Eye (tissue), 1 donor: Measurements from ENCODE around the gene ATP6V1G2.
"Not testable (repeated sequence)": the region's sequence is repeated elsewhere in the genome, so short reads cannot be mapped to it uniquely, and the experiment has no call there.

ENCODE experiments used
- DNase-seq: peaks from one replicate; pipeline ENCODE4 v3.0.0-alpha.2; 2015

ATP6V1G2 gene

GRCh38 chr6:31575335-31575901 lies 29.0 kb upstream of the ATP6V1G2 start, which contains the start of gene TNF:
Gene TNF, plus strand, starts transcription at chr6:31575565. Its CDS starts 177 bp downstream, at chr6:31575742.
- DNase-seq = no peak

GRCh38 chr6:31574106-31575061 lies 28.0 kb upstream of the ATP6V1G2 start:
- no peak for DNase-seq

- no peak for DNase-seq
These were observed 27.1 kb upstream of the ATP6V1G2 start for GRCh38 chr6:31573239-31574105.

- DNase-seq = no peak
These were observed 25.9 kb upstream of the ATP6V1G2 start, which contains the start of gene LTA for GRCh38 chr6:31572041-31572911. Gene LTA, plus strand, starts transcription at chr6:31572289. Its CDS starts 454 bp downstream, at chr6:31572743.

- DNase-seq = no peak
These were observed 23.6 kb upstream of the ATP6V1G2 start for GRCh38 chr6:31569861-31570536.

GRCh38 chr6:31568537-31568961 lies 22.1 kb upstream of the ATP6V1G2 start:
- DNase-seq = no peak

GRCh38 chr6:31567531-31568370 lies 21.3 kb upstream of the ATP6V1G2 start:
- DNase-seq = no peak

GRCh38 chr6:31560697-31561058 lies 14.3 kb upstream of the ATP6V1G2 start:
- no peak for DNase-seq

- no peak for DNase-seq
These were observed 13.7 kb upstream of the ATP6V1G2 start for GRCh38 chr6:31559958-31560696.

- DNase-seq = no peak
These were observed 13.2 kb upstream of the ATP6V1G2 start for GRCh38 chr6:31559606-31559957.

GRCh38 chr6:31558631-31559500 lies 12.5 kb upstream of the ATP6V1G2 start:
- DNase-seq = no peak

GRCh38 chr6:31558318-31558625 lies 11.9 kb upstream of the ATP6V1G2 start:
- no peak for DNase-seq

- DNase-seq = no peak
These were observed 11.3 kb upstream of the ATP6V1G2 start for GRCh38 chr6:31557443-31558317.

- no peak for DNase-seq
These were observed 9.9 kb upstream of the ATP6V1G2 start for GRCh38 chr6:31556307-31556706.

GRCh38 chr6:31551371-31551770 lies 5.0 kb upstream of the ATP6V1G2 start:
- DNase-seq = not testable (repeated sequence)

- DNase-seq = no peak
These were observed 2.1 kb upstream of the ATP6V1G2 start for GRCh38 chr6:31548544-31548873.

GRCh38 chr6:31547727-31548543 lies 1.5 kb upstream of the ATP6V1G2 start:
- DNase-seq = no peak
